Limb (tissue), 2 donors: ENCODE results near the gene CPOX.
A peak's percentile ranks its signal among the peaks of the same experiment; 100 is the strongest.
"Not testable (repeated sequence)": the region's sequence is repeated elsewhere in the genome, so short reads cannot be mapped to it uniquely, and the experiment has no call there.

Experiments used
- DNase-seq, 2 donors: peaks; one replicate each; pipeline ENCODE4 v3.0.0-alpha.2; 2016; ENCODE audit errors: extremely low spot score in 2 of 2

CPOX gene

GRCh38 chr3:98593046-98593936 lies at the start of gene CPOX:
Gene CPOX, minus strand, starts transcription at chr3:98593611. Its CDS starts 107 bp downstream, at chr3:98593504.
- DNase-seq = peak; percentile 84 to 90

- DNase-seq = not testable (repeated sequence)
These were observed 49.4 kb upstream of the CPOX start for GRCh38 chr3:98642769-98643168.

- not testable (repeated sequence) for DNase-seq
These were observed 48.3 kb upstream of the CPOX start for GRCh38 chr3:98641756-98642155.

GRCh38 chr3:98638515-98638914 lies 45.1 kb upstream of the CPOX start:
- not testable (repeated sequence) for DNase-seq

GRCh38 chr3:98630416-98630815 lies 37.0 kb upstream of the CPOX start:
- DNase-seq = no peak

GRCh38 chr3:98628317-98628716 lies 34.9 kb upstream of the CPOX start:
- DNase-seq = no peak

GRCh38 chr3:98626151-98626550 lies 32.7 kb upstream of the CPOX start:
- no peak for DNase-seq

- no peak for DNase-seq
These were observed 30.3 kb upstream of the CPOX start for GRCh38 chr3:98623572-98624280.

- DNase-seq = no peak
These were observed 24.4 kb upstream of the CPOX start for GRCh38 chr3:98617841-98618240.

- DNase-seq = no peak
These were observed 20.2 kb upstream of the CPOX start for GRCh38 chr3:98613616-98614015.

- no peak for DNase-seq
These were observed 19.6 kb upstream of the CPOX start for GRCh38 chr3:98612996-98613517.

- no peak for DNase-seq
These were observed 19.2 kb upstream of the CPOX start for GRCh38 chr3:98612587-98612986.

GRCh38 chr3:98608029-98608428 lies 14.6 kb upstream of the CPOX start:
- no peak for DNase-seq

- no peak for DNase-seq
These were observed 10.2 kb upstream of the CPOX start for GRCh38 chr3:98603580-98603979.

GRCh38 chr3:98602078-98602678 lies 8.8 kb upstream of the CPOX start:
- peak; percentile 33 to 77 for DNase-seq

GRCh38 chr3:98601180-98601579 lies 7.8 kb upstream of the CPOX start:
- no peak for DNase-seq

GRCh38 chr3:98600412-98601095 lies 7.1 kb upstream of the CPOX start:
- DNase-seq = no peak

- DNase-seq = no peak
These were observed 6.4 kb upstream of the CPOX start for GRCh38 chr3:98599647-98600411.

- DNase-seq = no peak
These were observed 5.1 kb upstream of the CPOX start for GRCh38 chr3:98598492-98598891.
